Progenitor cell of endocrine pancreas (in vitro differentiated cells): ENCODE data around the gene FAM199X. TPM values are rescaled to one million over a fixed set of nuclear protein-coding genes. Genes with fewer than 3 reads are reported as not detected.

ENCODE experiments used
- DNase-seq: peaks from one replicate; pipeline ENCODE4 v3.0.0; 2021; ENCODE audit warnings: low spot score; ENCODE audit not compliant: unreplicated experiment
- H3K27ac Mint-ChIP-seq: 2 replicates; pipeline ENCODE4 v1.8.0; 2021; ENCODE audit warnings: mild to moderate bottlenecking, moderate library complexity, mixed read lengths
- H3K27me3 Mint-ChIP-seq: 2 replicates; pipeline ENCODE4 v1.8.0; 2021; ENCODE audit warnings: mixed read lengths
- H3K36me3 Mint-ChIP-seq: 2 replicates; pipeline ENCODE4 v1.8.0; 2022; ENCODE audit warnings: mixed read lengths; ENCODE audit not compliant: insufficient read depth
- H3K4me1 Mint-ChIP-seq: 2 replicates; pipeline ENCODE4 v1.8.0; 2021; ENCODE audit warnings: low read depth, mixed read lengths
- H3K4me3 Mint-ChIP-seq: 2 replicates; pipeline ENCODE4 v1.8.0; 2021; ENCODE audit warnings: low read depth, mild to moderate bottlenecking, moderate library complexity, mixed read lengths
- H3K9me3 Mint-ChIP-seq: 2 replicates; pipeline ENCODE4 v1.8.0; 2021; ENCODE audit warnings: low read depth, mixed read lengths
- CTCF ChIP-seq: fragments of 200-600 bp; sonication (generic); IDR thresholded peaks from one replicate; pipeline ENCODE4 v1.5.0; 2021; ENCODE audit warnings: antibody characterized with exemption, mild to moderate bottlenecking; ENCODE audit not compliant: unreplicated experiment
- total RNA-seq: library from RNA; stranded (reverse); gene quantifications from 2 replicates; pipeline ENCODE4 v1.2.1, GENCODE V29; 2021

Gene FAM199X
- total RNA-seq, 1 donor from 2014 or later: 23.2 TPM

GRCh38 chrX:104141087-104141760 lies 25.0 kb upstream of the FAM199X start:
- TF ChIP-seq CTCF: no peak
- Mint-ChIP-seq H3K9me3 (peaks cover 10% of the 10 kb centered on the region), H3K27ac (no peak overlapping the region), H3K4me3 (no peak overlapping the region), H3K36me3 (no peaks in the 10 kb centered on the region), H3K4me1 (no peaks in the 10 kb centered on the region), H3K27me3 (no peaks in the 10 kb centered on the region)
- no peak for DNase-seq

- no peak for DNase-seq
- no peaks in the 10 kb centered on the region for H3K36me3 Mint-ChIP-seq
- TF ChIP-seq CTCF: no peak
- no peak overlapping the region for H3K27ac Mint-ChIP-seq
- peaks cover 9% of the 10 kb centered on the region for H3K9me3 Mint-ChIP-seq
- no peaks in the 10 kb centered on the region for H3K27me3 Mint-ChIP-seq
- no peak overlapping the region for H3K4me3 Mint-ChIP-seq
- peaks cover under 1% of the 10 kb centered on the region for H3K4me1 Mint-ChIP-seq
Observed at GRCh38 chrX:104151037-104151436, 15.2 kb upstream of the FAM199X start.

- Mint-ChIP-seq H3K4me1 (peaks cover 2% of the 10 kb centered on the region), H3K36me3 (no peaks in the 10 kb centered on the region), H3K27me3 (no peaks in the 10 kb centered on the region), H3K9me3 (peaks cover 6% of the 10 kb centered on the region), H3K27ac (peak within 1 kb of the TSS; percentile 99), H3K4me3 (peak within 1 kb of the TSS; percentile 99)
- TF ChIP-seq CTCF: no peak
- peak; percentile 31 for DNase-seq
Observed at GRCh38 chrX:104156630-104157529, 9.4 kb upstream of the FAM199X start, which contains the start of gene SLC25A53. Gene SLC25A53, minus strand, starts transcription at chrX:104157009. Its CDS starts 51,752 bp downstream, at chrX:104105257.

GRCh38 chrX:104166735-104167436 lies 633 bp downstream of the FAM199X start:
- Mint-ChIP-seq H3K36me3 (peaks cover 4% of the 10 kb centered on the region), H3K4me3 (peak overlapping the region; percentile 70), H3K4me1 (peaks cover 11% of the 10 kb centered on the region), H3K27me3 (no peaks in the 10 kb centered on the region), H3K27ac (no peak overlapping the region), H3K9me3 (peaks cover 8% of the 10 kb centered on the region)
- TF ChIP-seq CTCF: no peak
- DNase-seq: no peak

GRCh38 chrX:104168127-104168526 lies 1.9 kb downstream of the FAM199X start:
- H3K4me1 Mint-ChIP-seq: peaks cover 11% of the 10 kb centered on the region
- no peak overlapping the region for H3K27ac Mint-ChIP-seq
- H3K9me3 Mint-ChIP-seq: peaks cover 4% of the 10 kb centered on the region
- H3K27me3 Mint-ChIP-seq: no peaks in the 10 kb centered on the region
- DNase-seq: no peak
- peak overlapping the region; percentile 70 for H3K4me3 Mint-ChIP-seq
- no peak for TF ChIP-seq CTCF
- H3K36me3 Mint-ChIP-seq: peaks cover 4% of the 10 kb centered on the region
